Lower leg skin (tissue), 3 donors: Measurements from ENCODE around the gene MAP4K2.

ENCODE experiments used
- POLR2A ChIP-seq, 2 donors: fragments of 450-650 bp; IDR thresholded peaks; one replicate each; pipeline ENCODE4 v1.6.1; 2016 to 2017; ENCODE audit warnings: antibody characterized with exemption in 2 of 2, mild to moderate bottlenecking in 1 of 2, moderate library complexity in 1 of 2
- TF ChIP-seq, protein P1 (sequence below), 3 donors: fragments of 450-650 bp; IDR thresholded peaks; one replicate each; pipeline ENCODE4 v1.5.1; 2016; ENCODE audit warnings: antibody characterized with exemption in 3 of 3, mild to moderate bottlenecking in 3 of 3, moderate library complexity in 2 of 3

DNA sequence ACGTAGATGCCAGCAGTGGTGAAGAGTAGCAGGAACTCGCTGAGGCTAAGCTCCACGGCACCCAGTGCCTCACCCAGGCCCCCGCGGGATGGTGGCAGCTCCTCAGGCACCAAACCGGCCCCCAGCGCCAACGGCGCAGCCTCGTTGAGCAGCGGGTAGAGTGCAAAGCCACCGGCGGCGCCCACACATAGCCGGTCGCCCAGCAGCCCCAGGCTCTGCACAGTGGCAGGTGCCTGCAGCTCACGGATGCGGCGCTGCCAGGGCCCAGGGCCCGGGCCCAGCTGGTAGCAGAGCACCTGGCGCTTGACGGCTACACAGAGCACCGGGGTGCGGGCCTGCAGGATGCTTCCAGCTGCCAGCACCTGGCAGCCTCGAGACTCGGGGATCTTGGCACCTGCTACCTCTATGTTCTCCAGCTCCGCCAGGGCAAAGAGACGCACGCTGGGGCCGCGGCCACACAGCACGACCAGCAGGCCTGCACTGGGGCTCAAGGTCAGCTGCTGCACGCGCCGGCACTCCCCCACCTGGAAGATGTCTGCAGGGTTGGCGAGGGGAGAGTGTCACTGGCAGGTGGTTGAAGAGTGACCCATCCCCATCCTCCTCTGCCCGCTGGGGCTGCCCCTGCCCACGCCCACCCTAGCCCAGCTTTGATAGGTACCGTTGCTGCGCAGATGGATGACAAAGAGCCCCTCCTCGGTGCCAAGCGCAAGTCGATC is 26.7 kb upstream of the MAP4K2 start:
- TF ChIP-seq, protein P1, sequence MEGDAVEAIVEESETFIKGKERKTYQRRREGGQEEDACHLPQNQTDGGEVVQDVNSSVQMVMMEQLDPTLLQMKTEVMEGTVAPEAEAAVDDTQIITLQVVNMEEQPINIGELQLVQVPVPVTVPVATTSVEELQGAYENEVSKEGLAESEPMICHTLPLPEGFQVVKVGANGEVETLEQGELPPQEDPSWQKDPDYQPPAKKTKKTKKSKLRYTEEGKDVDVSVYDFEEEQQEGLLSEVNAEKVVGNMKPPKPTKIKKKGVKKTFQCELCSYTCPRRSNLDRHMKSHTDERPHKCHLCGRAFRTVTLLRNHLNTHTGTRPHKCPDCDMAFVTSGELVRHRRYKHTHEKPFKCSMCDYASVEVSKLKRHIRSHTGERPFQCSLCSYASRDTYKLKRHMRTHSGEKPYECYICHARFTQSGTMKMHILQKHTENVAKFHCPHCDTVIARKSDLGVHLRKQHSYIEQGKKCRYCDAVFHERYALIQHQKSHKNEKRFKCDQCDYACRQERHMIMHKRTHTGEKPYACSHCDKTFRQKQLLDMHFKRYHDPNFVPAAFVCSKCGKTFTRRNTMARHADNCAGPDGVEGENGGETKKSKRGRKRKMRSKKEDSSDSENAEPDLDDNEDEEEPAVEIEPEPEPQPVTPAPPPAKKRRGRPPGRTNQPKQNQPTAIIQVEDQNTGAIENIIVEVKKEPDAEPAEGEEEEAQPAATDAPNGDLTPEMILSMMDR (IDR thresholded peaks at IDR 0.05) = no peak
- TF ChIP-seq POLR2A (IDR thresholded peaks at IDR 0.05) = no peak
